DND-41 (cell line): ENCODE results near the gene PPP1R1C.
A peak's percentile ranks its signal among the peaks of the same experiment; 100 is the strongest.

Source experiments
- CTCF ChIP-seq: IDR thresholded peaks from 2 replicates; pipeline ENCODE4 v1.5.1; 2012; ENCODE audit warnings: borderline replicate concordance, low read length, moderate library complexity, mild to moderate bottlenecking; ENCODE audit not compliant: poor library complexity, severe bottlenecking; ENCODE audit errors: extremely low read depth
- EZH2 ChIP-seq: IDR thresholded peaks from 3 replicates; pipeline ENCODE4 v1.6.1; 2012; ENCODE audit warnings: borderline replicate concordance, low read depth, mild to moderate bottlenecking, moderate library complexity, low read length, inconsistent platforms; ENCODE audit not compliant: severe bottlenecking

GRCh38 chr2:181953881-181954537 is 31.6 kb upstream of the PPP1R1C start:
- TF ChIP-seq CTCF (peak; percentile 74), EZH2 (no peak)
